T-helper 1 cell (primary cell): ENCODE results near the gene FER.
"Not testable (repeated sequence)": the region's sequence is repeated elsewhere in the genome, so short reads cannot be mapped to it uniquely, and the experiment has no call there.

Source experiments
- DNase-seq, 5 donors: peaks; one replicate each; pipeline ENCODE4 v3.0.0-alpha.2; 2012 to 2020
- total RNA-seq, 4 donors: gene quantifications; one replicate each; lab custom pipeline; 2026; lab: John Stamatoyannopoulos, UW

The FER gene
- total RNA-seq = 20.7 to 34.8 (median 23.9) reads per million in 4 donors

GRCh38 chr5:108747774-108748400 is at the start of gene FER:
TSS of gene FER (plus strand) at chr5:108747897. CDS start at chr5:108798183, 50,286 bp downstream.
- DNase-seq = peak in 4 of 5 donors; percentile 14 to 66 (median 36)

- not testable (repeated sequence) for DNase-seq
Observed at GRCh38 chr5:108700388-108700787, 47.3 kb upstream of the FER start.

- no peak for DNase-seq
Observed at GRCh38 chr5:108700930-108701329, 46.8 kb upstream of the FER start.

GRCh38 chr5:108702546-108702945 is 45.2 kb upstream of the FER start:
- no peak for DNase-seq

- no peak for DNase-seq
Observed at GRCh38 chr5:108703313-108703712, 44.4 kb upstream of the FER start.

- no peak for DNase-seq
Observed at GRCh38 chr5:108707141-108707540, 40.6 kb upstream of the FER start.

GRCh38 chr5:108711898-108712297 is 35.8 kb upstream of the FER start:
- DNase-seq = no peak

- no peak for DNase-seq
Observed at GRCh38 chr5:108715408-108715807, 32.3 kb upstream of the FER start.

- peak in 1 of 5 donors; percentile 14 for DNase-seq
Observed at GRCh38 chr5:108720391-108720790, 27.3 kb upstream of the FER start.

- no peak for DNase-seq
Observed at GRCh38 chr5:108726446-108727235, 21.1 kb upstream of the FER start.

- DNase-seq = no peak
Observed at GRCh38 chr5:108727236-108727650, 20.5 kb upstream of the FER start.

GRCh38 chr5:108727651-108728565 is 19.8 kb upstream of the FER start:
- peak in 4 of 5 donors; percentile 18 to 35 (median 24) for DNase-seq

- DNase-seq = peak; percentile 19 to 50 (median 44)
Observed at GRCh38 chr5:108728566-108729241, 19.0 kb upstream of the FER start.

GRCh38 chr5:108729242-108729615 is 18.5 kb upstream of the FER start:
- no peak for DNase-seq

- DNase-seq = no peak
Observed at GRCh38 chr5:108730617-108731340, 16.9 kb upstream of the FER start.

- no peak for DNase-seq
Observed at GRCh38 chr5:108735790-108736189, 11.9 kb upstream of the FER start.

GRCh38 chr5:108736855-108737254 is 10.8 kb upstream of the FER start:
- no peak for DNase-seq

GRCh38 chr5:108739376-108739775 is 8.3 kb upstream of the FER start:
- DNase-seq = no peak

- no peak for DNase-seq
Observed at GRCh38 chr5:108739906-108740305, 7.8 kb upstream of the FER start.

GRCh38 chr5:108743319-108743718 is 4.4 kb upstream of the FER start:
- no peak for DNase-seq

GRCh38 chr5:108743846-108744245 is 3.9 kb upstream of the FER start:
- DNase-seq = no peak
